HG02840 (cell line): ENCODE data around the gene KRTAP10-8.
"Not testable (repeated sequence)": the region's sequence is repeated elsewhere in the genome, so short reads cannot be mapped to it uniquely, and the experiment has no call there.

ENCODE experiments used
- ATAC-seq: cut with Tn5 transposase; IDR thresholded peaks from one replicate; pipeline ENCODE4 v1.9.1; 2021; ENCODE audit warnings: mild to moderate bottlenecking, moderate library complexity, moderate number of reproducible peaks; ENCODE audit not compliant: unreplicated experiment, low FRiP score

The KRTAP10-8 gene

GRCh38 chr21:44615911-44616590 is 4.2 kb downstream of the KRTAP10-8 start:
- ATAC-seq: no peak

- ATAC-seq: no peak
These were observed 4.7 kb downstream of the KRTAP10-8 start for GRCh38 chr21:44616591-44616926.

DNA sequence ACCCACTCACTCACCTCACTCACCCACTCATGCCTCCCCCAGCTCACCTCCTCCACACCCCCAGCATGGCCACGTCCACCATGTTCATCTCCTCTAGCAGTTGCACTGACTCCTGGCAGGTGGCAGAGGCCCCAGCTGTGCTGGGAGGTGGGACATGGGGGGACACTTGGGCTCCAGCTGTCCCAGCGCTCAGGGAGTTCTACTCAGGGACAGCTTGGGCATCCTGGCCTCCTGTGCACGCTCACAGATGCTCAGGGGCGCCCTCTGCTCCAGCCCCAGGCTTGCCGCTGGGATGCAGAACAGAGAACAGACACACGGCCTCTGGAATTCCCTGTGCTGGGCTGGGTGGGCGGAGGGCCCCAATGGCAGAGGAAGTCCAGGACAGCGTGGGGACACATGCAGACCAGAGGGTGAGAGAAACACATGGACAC is 5.2 kb downstream of the KRTAP10-8 start:
- no peak for ATAC-seq

GRCh38 chr21:44618504-44618903 is 6.6 kb downstream of the KRTAP10-8 start:
- ATAC-seq: no peak

DNA sequence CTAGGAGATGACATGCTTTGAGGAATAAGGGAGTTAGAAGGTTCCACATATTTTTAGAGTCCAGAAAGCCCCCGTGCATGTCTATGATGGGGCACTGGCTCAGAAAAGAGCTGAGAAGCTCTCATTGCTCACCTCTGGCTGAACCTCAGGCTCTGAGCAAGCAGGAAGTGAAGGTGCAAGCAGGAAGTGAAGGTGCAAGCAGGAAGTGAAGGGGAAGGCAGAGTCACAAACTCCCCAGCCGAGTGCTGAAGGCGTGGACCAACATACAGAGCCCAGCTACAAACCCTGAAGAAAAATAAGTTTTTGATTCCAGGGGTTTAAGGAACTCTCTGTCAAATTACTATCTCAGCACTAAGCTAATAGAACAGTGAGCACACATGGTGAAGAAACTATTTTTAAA is 7.0 kb downstream of the KRTAP10-8 start:
- no peak for ATAC-seq

DNA sequence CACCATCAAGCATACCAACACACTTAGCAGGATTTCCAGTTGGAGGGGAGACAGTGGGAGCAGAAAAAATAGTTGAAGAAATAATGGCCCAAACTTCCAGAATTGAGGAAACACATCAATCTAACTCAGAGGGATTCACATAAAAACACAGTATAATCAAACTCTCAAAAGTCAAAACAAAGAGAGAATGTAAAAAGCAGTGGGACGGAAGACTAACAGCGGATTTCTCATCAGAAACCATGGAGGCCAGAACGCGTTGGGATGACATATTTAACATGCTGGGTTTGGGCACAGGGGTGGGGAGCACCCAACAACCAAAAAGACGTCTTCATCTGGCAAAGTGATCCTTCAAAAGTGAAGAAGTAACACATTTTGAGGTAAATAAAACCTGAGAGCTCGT is 8.0 kb downstream of the KRTAP10-8 start:
- no peak for ATAC-seq

- no peak for ATAC-seq
These were observed 11.7 kb downstream of the KRTAP10-8 start for GRCh38 chr21:44623575-44623974.

GRCh38 chr21:44625756-44626155 is 13.9 kb downstream of the KRTAP10-8 start:
- ATAC-seq: no peak

- ATAC-seq: no peak
These were observed 14.4 kb downstream of the KRTAP10-8 start for GRCh38 chr21:44626262-44626661.

- ATAC-seq: no peak
These were observed 14.8 kb downstream of the KRTAP10-8 start, which contains the start of gene KRTAP10-9 for GRCh38 chr21:44626673-44627143. Gene KRTAP10-9 (plus strand): TSS chr21:44627093. CDS start chr21:44627172, 79 bp downstream.

GRCh38 chr21:44627181-44627822 is 15.4 kb downstream of the KRTAP10-8 start:
- not testable (repeated sequence) for ATAC-seq

DNA sequence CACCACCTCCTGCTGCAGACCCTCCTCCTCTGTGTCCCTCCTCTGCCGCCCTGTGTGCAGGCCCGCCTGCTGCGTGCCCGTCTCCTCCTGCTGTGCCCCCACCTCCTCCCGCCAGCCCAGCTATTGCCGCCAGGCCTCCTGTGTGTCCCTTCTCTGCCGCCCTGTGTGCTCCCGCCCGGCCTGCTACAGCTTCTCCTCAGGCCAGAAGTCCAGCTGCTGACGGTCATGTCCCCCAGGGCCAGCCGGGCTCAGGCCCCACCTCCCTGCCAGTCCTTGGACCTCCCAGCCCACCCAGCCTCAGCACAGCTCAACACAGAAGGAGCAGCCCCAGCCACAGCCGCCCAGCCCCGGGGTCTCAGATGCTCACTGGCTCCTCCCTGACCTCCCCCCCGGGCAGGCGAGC is 16.0 kb downstream of the KRTAP10-8 start:
- not testable (repeated sequence) for ATAC-seq

DNA sequence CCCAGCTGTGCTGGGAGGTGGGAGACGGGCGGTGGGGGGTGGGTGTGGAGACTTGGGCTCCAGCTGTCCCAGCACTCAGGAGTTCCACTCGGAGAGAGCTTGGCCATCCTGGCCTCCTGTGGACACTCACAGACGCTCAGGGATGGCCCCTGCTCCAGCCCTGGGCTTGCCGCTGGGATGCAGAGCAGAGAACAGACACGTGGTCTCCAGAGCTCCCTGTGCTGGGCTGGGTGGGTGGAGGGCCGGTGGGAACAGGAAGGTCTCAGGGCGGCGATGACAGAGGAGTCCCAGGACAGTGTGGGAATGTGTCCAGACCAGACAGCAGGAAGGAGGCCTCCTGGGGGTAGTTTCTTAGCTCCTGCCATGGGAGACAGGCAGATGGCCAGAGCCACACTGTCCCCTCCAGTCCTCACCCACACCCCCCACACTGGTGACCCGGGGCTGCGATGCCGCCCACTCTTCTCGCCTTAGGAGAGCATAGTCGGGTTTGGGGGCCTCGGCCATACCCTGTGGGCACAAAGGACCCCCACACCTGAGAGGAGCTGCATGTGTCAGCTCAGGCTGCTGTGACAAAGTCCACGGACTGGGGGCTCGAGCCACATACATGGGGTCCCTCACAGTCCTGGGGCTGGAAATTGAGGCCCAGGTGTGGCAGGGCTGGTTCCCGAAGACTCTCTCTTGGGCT is 17.0 kb downstream of the KRTAP10-8 start:
- no peak for ATAC-seq

DNA sequence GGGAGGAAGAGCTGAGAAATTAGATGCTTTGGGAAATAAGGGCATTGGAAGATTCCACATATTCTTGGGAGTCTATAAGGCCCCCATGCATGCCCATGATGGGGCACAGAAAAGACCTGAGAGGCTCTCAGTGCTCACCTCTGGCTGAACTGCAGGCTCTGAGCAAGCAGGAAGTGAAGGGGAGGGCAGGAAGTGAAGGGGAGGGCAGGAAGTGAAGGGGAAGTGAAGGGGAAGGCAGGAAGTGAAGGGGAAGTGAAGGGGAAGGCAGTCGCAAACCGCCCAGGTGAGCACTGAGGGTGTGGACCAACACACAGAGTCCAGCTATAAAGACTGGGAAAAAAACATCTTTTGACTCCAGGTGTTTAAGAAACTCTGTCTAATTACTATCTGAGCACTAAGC is 18.6 kb downstream of the KRTAP10-8 start:
- ATAC-seq: no peak

DNA sequence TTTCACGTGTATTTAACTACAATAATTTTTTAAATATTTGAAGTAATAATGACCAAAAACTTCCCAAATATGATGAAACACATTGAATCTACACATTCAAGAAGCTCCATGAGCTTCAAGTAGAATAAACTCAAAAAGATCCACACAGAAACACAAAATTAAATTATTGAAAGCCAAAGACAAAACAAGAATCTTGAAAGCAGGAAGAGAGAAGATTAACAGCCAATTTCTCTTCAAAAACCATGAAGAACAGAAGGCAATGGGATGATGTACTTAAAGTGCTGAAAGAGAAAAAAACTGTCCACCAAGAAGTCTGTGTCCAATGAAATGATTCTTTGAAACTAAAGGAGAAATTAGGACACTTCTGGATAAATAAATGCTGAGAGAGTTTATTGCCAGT is 20.2 kb downstream of the KRTAP10-8 start:
- ATAC-seq: no peak

- ATAC-seq: no peak
These were observed 24.5 kb downstream of the KRTAP10-8 start for GRCh38 chr21:44636209-44637017.

GRCh38 chr21:44637018-44637850 is 25.4 kb downstream of the KRTAP10-8 start, which contains the start of gene KRTAP10-10:
Gene KRTAP10-10 (plus strand): TSS chr21:44637356. CDS start chr21:44637418, 62 bp downstream.
- ATAC-seq: no peak

GRCh38 chr21:44637851-44638348 is 26.0 kb downstream of the KRTAP10-8 start:
- not testable (repeated sequence) for ATAC-seq
